ENCODE data around the gene RSAD2. TPM values are rescaled to one million over a fixed set of nuclear protein-coding genes. Genes with fewer than 3 reads are reported as not detected.

RSAD2 gene
- total RNA-seq, 1 donor from 2014 or later, result 3.4 TPM

- no peaks in the 10 kb centered on the region for H3K9me3 Mint-ChIP-seq
- no peak for TF ChIP-seq CTCF (conservative IDR thresholded peaks at IDR 0.05)
- H3K4me3 Mint-ChIP-seq, result no peak overlapping the region
- no peak overlapping the region for H3K27ac Mint-ChIP-seq
- peaks cover 14% of the 10 kb centered on the region for H3K4me1 Mint-ChIP-seq (ENCODE audit: unreplicated experiment)
- DNase-seq (ENCODE audit: extremely low spot score, unreplicated experiment), result no peak
- no peaks in the 10 kb centered on the region for H3K27me3 Mint-ChIP-seq
- H3K36me3 Mint-ChIP-seq, result peaks cover 24% of the 10 kb centered on the region
These were observed 60.0 kb downstream of the RSAD2 start for GRCh38 chr2:6937582-6937981.

GRCh38 chr2:6939071-6939470 lies 61.5 kb downstream of the RSAD2 start:
- no peak for DNase-seq (ENCODE audit: extremely low spot score, unreplicated experiment)
- H3K9me3 Mint-ChIP-seq, result no peaks in the 10 kb centered on the region
- TF ChIP-seq CTCF (conservative IDR thresholded peaks at IDR 0.05), result no peak
- H3K27ac Mint-ChIP-seq, result no peak overlapping the region
- H3K4me1 Mint-ChIP-seq (ENCODE audit: unreplicated experiment), result peaks cover 8% of the 10 kb centered on the region
- H3K27me3 Mint-ChIP-seq, result no peaks in the 10 kb centered on the region
- no peak overlapping the region for H3K4me3 Mint-ChIP-seq
- peaks cover 32% of the 10 kb centered on the region for H3K36me3 Mint-ChIP-seq

GRCh38 chr2:6940820-6941219 lies 63.2 kb downstream of the RSAD2 start:
- Mint-ChIP-seq H3K27ac (no peak overlapping the region), H3K4me3 (no peak overlapping the region), H3K4me1 (ENCODE audit: unreplicated experiment) (peaks cover 8% of the 10 kb centered on the region), H3K27me3 (no peaks in the 10 kb centered on the region), H3K36me3 (peaks cover 34% of the 10 kb centered on the region), H3K9me3 (no peaks in the 10 kb centered on the region)
- TF ChIP-seq CTCF (conservative IDR thresholded peaks at IDR 0.05), result no peak
- DNase-seq (ENCODE audit: extremely low spot score, unreplicated experiment), result no peak

GRCh38 chr2:6941299-6942046 lies 63.9 kb downstream of the RSAD2 start:
- DNase-seq (ENCODE audit: extremely low spot score, unreplicated experiment), result no peak
- Mint-ChIP-seq H3K36me3 (peaks cover 34% of the 10 kb centered on the region), H3K9me3 (no peaks in the 10 kb centered on the region), H3K27ac (no peak overlapping the region), H3K4me1 (ENCODE audit: unreplicated experiment) (peaks cover 8% of the 10 kb centered on the region), H3K27me3 (no peaks in the 10 kb centered on the region), H3K4me3 (no peak overlapping the region)
- TF ChIP-seq CTCF (conservative IDR thresholded peaks at IDR 0.05), result no peak

GRCh38 chr2:6942848-6943247 lies 65.3 kb downstream of the RSAD2 start:
- TF ChIP-seq CTCF (conservative IDR thresholded peaks at IDR 0.05), result no peak
- Mint-ChIP-seq H3K9me3 (no peaks in the 10 kb centered on the region), H3K27me3 (no peaks in the 10 kb centered on the region), H3K27ac (no peak overlapping the region), H3K4me3 (no peak overlapping the region), H3K36me3 (peaks cover 36% of the 10 kb centered on the region), H3K4me1 (ENCODE audit: unreplicated experiment) (peaks cover 4% of the 10 kb centered on the region)
- no peak for DNase-seq (ENCODE audit: extremely low spot score, unreplicated experiment)
